HL-60/S4 treated with retinoic acid at 250 ng/mL for 4 days and 3 days (cell line): ENCODE data around the gene NUDT7.

Source experiments
- in situ Hi-C: fragments of 300-500 bp; cut with MboI; formaldehyde crosslinking; loops from 2 replicates; pipeline ENCODE4 v1.7.0; 2022; ENCODE audit warnings: low sequenced_read_pairs

Gene NUDT7

DNA sequence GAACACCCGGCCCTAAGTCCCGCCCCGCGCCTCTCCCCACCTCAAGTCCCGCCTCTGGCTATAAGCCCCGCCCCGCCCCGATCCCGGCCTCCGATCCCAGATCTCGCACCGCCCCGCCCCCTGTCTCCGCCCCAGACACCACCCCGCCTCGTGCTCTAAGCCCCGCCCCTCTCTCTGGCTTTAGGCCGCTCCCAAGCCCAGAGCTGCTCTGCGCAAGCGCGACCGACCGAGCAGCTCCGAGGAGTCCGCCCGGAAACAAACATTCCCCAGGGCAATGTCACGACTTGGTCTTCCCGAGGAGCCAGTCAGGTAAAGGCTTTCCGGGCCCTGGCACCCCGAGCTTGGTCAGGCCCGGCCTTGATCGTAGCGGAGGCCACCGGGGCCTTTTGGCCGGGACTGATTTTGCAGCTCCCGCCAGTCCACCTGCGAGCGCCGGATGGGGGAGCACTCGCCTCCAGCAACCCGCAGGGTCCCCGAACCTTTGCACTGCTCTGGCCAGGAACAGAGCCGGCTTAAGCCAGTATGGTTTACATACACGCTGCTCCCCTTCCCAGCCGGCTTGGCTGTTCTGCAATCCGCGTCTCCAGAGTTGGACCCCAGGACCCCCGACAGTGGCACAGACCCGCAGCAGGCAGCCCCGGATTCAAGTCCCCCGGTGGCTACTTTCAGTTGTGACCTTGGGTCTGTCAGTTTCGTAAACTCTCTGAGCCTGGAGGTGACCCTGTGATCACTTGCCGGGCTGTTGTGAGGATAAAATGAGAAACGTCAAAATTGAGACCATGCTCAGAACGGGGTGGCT is at the start of gene NUDT7:
Gene NUDT7 (plus strand): TSS at position 206 of the 799 bp plus-strand sequence. CDS start 69 bp downstream, at position 275.
- in situ Hi-C loops = no loop called here

DNA sequence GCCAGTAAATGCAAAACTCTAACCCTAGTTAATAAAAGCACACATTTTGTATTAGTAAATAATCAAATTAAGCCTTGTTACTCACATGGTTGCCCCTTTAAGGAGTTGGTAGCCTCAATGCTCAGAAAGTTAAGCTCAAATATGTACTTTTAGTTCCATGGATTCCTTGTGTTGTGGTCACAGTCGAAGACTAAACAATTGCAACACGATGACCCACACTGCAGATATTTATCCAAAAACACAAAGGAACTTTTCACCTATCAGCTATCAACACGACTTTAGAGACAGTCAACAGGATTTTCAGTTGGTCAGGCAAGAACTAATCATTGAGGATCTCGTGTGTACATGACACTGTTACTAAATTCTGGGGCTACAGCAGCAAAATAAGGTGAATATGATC is 47.4 kb upstream of the NUDT7 start:
- in situ Hi-C loops = loop anchor here (10.0 kb wide), 1 partner anchor 300 kb away; no protein-coding TSS in a partner anchor

DNA sequence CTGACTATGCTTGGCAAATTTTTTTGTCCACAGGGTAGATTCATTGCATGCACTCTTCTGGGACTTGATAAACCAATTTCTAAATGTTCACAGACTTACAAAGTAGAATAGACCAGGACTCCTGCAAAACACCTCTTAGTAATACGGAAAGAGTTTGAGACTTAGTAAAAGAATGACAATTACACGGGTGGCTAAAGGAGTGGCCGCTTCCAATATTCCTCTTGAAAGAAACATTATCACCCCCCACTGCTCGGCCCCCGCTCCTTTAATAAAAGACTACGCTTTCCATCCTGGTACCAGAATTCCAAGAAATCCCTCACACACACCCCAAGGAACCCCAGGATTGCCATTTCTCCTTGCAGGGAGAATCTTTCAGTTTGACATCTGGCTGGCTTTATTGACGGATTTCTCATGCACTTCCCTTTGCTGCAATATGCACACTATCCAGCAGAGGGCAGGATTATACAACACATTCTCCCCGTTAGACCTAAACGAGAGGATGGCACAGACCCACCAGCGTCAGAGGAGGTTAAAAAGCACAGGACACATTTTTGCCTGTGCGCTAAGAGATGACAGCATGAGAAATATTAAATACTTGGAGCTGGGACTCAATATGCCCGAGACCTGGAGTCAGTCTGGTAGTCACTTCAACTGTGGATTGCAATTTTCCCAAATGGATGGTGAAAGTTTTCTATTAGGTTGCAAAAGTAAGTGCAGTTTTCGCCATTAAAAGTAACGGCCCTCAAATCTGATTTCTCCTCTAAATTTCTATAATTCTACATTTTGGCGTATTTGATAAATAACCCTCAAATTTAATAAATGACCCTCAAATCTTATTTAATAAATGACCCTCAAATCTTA is 46.6 kb upstream of the NUDT7 start:
- in situ Hi-C loops = loop anchor here (10.0 kb wide), 1 partner anchor 299 kb away; no protein-coding TSS in a partner anchor

DNA sequence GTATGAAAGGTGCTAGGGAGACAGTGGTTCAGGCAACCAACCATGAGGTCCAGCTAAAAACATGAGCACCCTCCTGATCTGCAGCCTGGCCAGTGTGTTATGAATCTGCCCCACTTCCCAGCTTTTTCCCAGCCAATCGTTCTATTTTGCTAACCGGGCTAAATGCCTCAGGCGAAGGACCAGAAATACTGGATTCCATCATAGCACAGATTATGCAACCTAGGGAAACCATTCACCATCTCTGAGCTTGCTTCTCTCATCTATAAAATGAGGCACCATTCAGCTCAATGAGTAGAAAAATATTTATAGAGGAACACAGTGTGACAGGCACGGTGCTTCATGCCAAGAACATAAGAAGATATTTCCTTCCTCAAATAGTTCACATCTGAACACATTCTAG is 45.2 kb upstream of the NUDT7 start:
- in situ Hi-C loops = loop anchor here (10.0 kb wide), 1 partner anchor 298 kb away; no protein-coding TSS in a partner anchor

DNA sequence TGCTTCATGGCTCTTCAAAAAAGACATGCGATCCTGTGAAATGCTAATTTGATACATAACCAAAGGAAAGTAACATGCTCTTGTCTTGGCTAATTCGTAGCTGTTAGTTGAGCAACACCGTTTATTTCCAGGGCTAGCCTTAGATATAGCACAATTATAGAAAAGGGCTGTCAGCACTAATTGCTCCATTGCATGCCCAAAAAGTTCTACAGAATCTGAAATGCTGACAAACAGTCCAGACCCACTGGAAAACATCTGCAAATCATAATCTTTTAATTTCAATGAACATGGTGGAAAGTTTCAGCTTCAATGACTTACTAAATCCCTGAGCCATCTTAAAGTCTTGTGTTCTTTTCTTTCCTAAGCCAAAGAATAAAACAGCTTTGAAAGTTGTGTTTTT is 42.9 kb upstream of the NUDT7 start:
- in situ Hi-C loops = loop anchor here (10.0 kb wide), 1 partner anchor 295 kb away; no protein-coding TSS in a partner anchor

DNA sequence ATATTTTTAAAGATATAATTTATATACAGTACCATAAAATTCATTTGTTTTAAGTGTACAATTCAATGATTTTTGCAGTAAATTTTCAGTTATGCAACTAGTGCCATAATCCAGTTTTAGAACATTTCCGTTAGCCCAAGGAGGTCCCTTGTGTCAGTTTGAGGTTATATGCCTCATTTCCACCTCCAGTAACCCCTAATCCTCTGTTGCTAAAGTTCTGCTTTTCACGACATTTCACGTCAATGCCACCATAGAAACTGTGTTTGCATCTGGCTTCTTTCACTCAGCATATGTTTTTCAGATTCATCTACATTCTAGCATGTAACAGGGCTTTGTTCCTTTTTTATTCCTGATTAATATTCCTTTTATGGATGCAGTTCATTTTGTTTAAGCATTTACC is 42.4 kb upstream of the NUDT7 start:
- in situ Hi-C loops = loop anchor here (10.0 kb wide), 1 partner anchor 295 kb away; no protein-coding TSS in a partner anchor

DNA sequence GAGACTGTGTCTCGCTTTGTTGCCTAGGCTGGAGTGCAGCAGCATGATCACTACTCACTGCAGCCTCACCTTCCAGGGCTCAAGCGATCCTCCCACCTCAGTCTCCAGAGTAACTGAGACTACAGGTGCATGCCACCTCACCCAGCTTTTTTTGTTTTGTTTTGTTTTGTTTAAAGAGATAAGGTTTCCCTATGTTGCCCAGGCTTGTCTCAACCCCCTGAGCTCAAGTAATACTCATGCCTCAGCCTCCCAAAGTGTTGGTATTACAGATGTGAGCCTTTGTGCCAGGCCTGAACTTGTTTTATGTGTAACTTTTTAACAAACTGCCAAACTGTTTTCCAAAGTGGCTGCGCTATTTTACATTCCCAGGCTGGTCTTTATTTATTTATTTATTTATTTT is 41.8 kb upstream of the NUDT7 start:
- in situ Hi-C loops = no loop called here

DNA sequence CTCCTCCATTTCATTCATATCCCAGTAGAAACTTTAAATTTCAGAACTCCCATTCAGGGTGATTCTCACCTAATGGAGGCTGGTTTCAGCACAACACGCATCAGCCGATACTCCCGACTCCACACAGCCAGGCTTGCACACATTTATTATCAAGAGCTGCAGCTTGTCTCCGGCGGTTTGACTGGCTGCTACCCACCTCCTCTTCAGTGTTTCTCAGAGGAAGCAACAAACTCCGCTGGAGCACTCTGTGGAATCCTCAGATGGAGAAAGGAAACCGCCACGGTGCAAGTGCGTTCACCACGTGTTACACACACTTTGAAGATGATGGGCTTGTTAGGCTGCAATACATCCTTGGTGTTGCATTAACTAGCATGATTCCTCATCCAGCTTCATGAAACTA is 39.7 kb upstream of the NUDT7 start:
- in situ Hi-C loops = no loop called here

DNA sequence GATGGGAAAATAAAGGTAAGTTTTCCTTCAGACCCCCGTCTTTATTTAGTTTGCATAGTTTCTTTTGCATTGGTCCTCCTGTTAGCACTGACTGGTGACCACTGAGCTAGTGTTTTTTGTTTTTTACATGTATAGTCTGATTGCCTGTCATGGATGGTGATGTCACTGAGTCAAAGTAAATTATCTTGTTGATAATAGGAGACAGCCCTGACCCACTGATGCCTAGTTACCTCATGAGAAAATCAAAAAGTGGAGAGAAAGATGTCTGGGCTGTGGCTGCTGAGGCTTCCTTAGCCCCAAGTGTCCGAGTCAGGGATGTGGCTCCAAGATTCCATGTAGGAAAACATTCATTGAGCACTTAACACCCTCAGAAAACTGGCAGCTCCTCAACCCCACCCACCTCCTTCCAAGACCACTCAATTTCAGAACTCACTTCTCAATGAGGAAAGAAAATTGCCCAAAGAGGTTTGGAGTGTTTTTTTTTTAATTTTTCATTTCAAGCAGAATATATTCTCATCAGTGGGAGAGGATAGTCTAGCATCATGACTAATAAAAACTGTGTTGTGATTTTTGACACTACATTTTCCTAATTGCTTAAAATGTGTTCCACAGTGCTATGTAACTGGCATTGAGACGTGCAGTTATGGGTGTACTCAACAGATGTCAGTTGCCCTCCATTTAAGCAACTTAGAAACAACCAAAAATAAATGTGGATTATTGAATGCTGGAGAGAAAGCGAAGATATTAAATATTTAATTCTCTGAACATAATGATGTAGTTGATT is 38.7 kb upstream of the NUDT7 start:
- in situ Hi-C loops = no loop called here

DNA sequence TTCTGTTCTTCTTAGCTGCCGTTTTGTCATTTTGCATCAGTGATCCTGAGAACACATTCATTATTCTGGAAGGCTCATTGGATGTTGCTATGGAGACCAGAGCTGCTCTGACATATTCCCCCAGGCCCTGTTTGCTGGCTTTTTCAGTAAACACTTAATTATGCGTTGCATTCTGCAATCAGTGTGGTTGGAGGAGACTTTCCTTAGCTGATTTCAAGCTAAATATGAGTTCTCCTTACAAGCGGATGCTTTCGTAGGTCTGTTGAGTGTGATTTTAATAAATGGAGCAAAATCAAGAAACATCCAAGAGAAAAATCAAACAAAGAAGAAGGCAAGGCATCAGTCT is 38.2 kb upstream of the NUDT7 start:
- in situ Hi-C loops = no loop called here

DNA sequence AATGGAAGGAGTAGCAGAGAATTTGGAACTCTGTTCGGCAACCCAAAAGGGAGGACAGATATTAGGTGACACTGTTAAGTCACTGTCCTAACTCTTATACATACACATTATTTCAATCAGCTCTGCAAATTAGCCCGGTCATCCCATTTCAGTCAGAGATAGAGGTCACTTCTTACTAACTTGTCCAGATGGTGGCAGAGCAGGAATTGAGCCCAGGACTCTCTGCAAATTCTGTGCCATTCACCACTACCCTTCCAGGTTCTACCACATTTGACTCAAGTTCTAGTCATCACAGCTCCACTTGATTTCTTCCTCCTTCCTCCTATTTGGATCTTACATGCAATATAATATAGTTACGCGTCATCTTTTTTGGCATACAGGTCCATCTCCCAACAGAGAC is 35.9 kb upstream of the NUDT7 start:
- in situ Hi-C loops = no loop called here

DNA sequence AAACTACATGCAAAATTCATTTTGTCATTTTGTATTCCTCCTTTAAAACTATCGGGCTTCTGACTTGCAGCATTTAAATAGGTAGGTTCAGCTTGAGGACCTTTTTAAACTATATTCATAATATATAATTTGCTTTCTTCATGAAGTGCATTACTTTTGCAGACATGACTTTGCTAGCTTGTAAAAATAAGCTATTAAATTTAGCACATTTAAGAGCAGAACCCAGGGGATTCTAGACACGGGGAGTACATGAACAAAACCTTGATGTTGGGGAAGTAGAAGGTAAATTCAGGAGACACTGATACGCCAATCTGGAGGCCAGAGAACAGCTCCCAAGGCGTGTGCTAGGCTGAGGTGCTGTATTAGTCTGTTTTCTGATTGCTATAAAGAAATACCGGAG is 32.3 kb upstream of the NUDT7 start:
- in situ Hi-C loops = no loop called here

DNA sequence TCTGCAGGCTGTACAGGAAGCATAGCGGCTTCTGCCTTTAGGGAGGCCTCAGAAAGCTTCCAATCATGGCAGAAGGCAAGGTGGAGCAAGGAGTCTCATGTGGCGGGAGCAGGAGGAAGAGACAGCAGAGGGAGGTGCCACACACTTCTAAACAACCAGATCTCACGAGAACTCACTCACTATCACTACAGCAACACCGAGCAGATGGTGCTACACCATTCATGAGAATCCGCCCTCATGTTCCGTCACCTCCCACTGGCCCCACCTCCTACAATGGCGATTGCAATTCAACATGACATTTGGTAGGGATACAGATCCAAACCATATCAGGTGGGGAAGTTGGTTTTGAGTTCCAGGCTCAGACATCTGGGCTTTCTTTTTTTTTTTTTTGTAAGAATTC is 31.9 kb upstream of the NUDT7 start:
- in situ Hi-C loops = no loop called here

DNA sequence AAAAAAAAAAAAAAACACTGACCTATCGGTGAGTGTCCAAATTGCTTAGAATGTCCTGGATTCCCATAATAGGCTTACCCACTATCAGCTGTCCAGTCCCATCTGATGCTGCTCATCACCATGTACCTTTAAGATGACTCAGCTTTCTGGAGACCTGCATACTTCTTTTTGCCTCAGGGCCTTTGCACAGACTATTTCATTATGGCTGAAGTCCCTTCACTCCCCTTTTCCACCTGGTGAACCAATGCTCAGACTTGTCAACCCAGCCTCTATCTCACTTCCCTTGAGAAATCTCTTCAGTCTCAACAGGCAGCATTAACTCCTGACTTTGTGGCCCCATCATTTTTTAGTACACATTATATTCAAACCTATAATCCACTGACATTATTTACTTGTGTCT is 29.7 kb upstream of the NUDT7 start:
- in situ Hi-C loops = no loop called here

DNA sequence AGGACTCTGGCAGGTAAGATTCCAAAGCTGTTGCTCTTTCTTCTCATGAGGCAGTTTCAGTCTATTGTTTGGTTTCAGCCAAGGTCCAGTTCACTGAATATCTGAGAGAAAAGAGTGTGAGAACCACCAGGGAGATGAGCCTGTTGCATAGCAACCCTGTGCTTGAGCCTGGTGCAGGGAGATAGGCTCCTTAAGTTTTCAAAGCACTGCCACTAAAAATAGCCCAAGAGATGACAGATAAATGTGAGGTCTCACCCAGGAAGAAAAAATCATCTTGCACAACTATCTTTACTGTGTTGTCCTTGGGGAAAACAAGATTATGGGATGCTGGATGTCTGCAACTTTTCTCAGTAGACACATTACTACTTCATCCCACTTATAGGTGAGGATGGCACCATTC is 26.2 kb upstream of the NUDT7 start:
- in situ Hi-C loops = no loop called here

DNA sequence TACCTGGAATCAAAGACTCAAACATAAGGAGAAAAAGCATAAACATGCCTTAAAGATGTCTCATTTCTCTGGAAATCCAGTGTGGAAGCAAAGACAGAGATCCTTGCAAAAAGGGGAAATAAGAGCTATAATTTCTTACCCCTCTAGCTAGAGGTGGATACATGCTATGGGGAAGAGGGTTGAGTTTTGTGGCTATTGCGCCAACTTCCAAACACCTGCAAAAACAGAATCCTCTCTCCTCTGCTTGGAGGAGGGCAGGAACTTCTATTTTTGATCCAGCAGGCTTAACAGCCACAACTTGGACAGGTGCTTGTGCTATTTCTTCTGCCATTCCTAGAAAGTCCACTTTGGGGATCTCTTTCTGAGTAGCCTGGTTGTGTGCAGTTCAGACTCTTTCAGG is 21.5 kb upstream of the NUDT7 start:
- in situ Hi-C loops = no loop called here

DNA sequence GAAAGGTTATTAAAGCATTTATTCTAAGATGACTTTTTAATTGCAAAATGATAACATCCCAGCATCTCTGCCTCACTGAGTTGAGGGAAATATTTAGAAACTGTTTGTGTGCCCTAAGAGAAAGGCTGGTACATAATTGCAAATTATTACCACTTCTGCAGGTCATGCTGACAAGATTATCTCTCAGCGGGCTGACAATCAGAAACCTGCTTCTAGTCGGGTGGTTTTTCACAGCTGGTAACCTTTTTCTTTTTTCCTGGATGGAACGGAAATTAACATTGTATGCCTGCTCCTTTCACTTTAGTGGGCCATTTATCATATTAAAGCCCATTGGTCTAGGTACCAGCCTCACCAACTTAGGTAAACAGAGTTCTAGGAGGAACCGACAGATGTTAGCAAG is 17.0 kb upstream of the NUDT7 start:
- in situ Hi-C loops = no loop called here

DNA sequence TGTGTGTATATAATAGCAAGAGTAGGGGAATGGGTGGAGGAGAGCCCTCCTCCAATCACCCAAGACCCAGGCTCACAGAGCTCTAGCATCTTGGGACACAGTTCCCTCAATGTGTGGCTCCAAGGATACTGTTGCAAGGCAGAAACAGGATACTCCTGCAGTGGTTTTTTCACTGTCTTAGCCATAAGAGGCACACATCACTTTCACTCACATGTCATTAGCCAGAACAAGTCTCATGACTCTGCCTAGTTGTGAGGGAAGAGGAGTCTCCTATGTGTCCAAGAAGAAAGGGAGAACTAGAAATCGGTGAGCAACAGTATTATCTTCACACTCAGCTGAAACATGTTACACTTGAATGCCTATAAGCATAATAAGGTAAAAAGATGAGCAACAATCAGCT is 11.1 kb upstream of the NUDT7 start:
- in situ Hi-C loops = no loop called here

DNA sequence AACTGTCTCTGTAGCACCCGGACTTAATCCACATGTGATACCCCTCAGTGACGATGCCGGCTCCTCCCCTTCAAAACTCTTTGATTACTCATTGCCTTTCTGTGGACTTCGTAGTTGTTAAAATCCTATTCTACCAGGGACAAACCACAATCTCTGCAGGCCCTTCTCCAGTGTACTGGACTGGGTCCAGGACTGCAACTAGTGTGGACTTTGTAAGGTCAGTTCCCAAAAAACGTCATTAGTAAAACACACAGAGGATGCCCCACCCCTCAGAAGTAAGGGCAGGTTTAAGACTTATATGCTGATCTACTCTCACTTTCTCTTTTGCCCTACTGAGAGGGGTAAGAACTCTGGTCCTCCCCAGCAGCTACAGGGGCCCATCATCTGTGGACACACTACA is 10.5 kb upstream of the NUDT7 start:
- in situ Hi-C loops = no loop called here

DNA sequence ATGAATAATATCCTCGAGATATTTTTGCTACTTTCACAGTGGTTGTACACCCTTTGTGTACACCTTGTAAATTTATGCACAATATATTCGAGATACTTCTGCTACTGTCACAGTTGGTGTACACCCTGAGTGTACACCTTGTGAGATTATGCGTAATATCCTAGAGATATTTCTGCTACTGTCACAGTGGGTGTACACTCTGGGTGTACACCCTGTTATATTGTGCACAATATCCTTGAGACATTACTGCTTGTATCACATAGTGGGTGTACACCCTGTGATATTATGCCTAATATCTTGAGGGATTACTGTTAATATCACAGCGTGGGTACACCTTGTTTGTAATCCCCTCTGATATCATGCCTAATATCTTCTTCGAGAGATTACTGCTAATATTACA is 7.2 kb upstream of the NUDT7 start:
- in situ Hi-C loops = no loop called here

DNA sequence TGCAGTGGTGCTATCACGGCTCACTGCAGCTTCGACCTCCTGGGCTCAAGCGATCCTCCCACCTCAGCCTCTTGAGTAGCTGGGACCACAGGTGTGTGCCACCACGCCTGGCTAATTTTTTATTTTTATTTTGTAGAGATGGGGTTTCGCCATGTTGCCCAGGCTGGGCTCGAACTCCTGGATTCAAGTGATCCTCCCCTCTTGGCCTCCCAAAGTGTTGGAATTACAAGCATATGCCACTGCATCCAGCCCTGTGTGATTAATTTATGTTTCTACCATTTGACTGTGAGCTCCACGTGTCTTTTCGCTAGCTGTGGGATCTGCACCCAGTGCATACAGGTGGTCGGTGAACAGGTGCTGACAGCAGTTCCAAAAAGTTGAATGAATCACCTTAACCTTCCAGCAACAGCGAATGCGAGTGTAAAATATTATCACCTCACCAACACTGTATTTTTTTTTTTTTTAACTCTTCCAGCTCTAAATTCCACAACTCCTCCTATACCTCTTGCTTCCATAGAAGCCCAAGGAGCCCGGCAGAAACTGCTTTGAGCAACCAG is 484 bp upstream of the NUDT7 start:
- in situ Hi-C loops = no loop called here
